SIG-M5 treated with dmso at 0.1 percent for 504 hours (cell line): ENCODE measurements around the gene TFEB.
A peak's percentile ranks its signal among the peaks of the same experiment; 100 is the strongest.

Experiments used
- DNase-seq: peaks from one replicate; lab custom pipeline; 2025; ENCODE audit not compliant: unreplicated experiment; lab: John Stamatoyannopoulos, UW

TFEB gene

DNA sequence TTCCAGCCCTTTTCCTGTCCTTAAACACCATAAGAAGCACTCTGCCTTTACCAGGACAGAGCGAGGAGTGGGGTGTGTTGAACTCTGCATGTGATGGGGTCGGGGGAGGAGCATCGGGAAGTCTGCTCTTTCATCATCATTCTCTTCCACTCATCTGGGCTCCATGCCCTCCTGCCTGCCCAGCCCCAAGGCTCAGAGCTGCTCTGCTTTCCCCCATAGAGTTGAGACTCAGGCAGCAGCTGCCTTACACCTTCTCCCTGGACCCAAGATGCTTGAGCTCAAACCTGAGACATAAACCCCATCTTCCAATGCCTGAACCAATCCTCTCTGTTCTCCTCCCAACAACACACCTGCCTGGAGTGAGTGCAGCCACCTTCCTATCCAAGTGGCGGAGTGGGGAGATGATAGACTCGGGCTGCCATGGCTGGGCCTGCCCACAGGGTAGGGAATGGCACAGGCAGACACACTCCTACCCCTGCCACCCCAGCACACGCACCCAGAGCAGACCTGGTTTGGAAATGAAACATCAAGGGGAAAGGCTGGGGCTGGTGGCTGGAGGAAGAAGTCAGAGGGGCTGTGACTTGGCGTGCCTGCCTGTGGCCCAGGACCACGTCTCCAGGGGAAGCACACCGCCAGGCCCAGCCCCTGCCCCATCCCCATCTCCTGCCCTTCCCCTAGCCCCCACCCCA lies 28.4 kb downstream of the TFEB start:
- DNase-seq = peak; percentile 60

DNA sequence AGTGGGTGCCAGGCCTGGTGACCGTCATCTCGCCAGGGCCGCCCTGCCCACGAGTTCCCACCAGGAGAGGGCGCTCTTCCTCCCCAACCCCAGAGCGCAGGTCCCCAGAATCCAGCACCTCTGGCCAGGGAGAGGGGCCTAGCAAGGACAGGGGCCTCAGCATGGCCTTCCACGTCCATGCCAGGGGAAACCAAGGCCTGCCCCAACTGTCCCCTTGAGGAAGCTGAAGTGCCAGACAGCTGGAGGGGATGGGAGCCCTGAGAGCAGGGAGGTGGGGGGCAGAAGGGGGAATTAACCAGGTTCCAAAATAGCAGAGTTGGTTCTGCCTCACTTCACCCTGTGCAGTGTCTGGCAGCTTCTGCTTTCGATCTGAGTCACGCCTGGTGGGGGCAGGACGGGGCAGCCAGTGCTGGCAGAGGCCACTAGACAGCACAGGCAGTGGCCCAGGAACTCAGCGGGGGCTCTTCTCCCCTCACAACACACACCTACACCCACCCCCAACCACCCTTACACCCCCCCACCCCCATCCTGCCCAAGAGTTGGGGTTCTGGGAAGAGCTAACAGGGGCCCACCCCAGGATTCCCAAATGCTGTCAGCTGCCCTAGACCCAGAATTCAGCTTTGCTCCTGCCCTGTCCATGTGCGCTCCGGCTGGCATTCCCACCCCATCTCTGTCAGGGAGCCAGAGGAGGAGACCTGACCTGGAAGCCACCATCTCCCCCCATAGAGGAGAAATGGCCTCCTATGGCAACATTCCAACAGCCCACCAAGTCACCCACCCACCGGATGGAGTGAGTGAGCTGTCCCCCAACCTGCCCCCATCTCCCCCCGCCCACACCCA lies 29.2 kb downstream of the TFEB start:
- peak; percentile 89 for DNase-seq

DNA sequence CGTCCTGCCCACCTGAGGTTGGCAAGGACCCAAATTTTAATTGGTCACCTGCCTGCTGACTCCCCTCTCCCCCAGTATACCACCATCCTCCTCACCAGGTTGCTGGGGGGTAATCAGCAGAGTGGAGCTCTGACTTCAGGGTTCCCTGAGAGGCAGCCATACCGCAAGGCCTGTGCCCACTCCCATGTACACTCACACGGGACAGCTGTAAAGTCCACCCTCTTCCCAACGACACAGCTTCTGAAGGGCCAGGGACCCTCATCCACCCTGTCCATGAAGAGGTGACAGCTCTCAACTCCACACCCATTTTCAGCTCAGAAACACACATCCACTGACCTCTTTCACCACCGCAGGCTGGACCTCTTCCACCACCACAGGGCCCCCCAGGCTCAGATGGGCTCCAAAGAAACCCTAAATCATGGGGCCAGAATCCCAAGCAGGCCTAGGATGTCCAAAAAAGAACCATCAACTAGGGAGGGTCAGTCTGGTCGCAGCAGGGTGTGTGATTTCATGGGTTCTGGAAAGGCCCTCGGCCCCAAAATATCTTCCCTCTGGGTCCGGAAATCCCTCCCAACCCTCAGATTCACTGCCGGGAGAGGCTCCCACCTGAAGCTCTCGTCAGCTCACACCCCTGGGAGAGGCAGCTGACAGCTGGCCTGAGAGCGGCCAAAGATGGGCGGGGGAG lies 30.0 kb downstream of the TFEB start:
- DNase-seq = no peak

DNA sequence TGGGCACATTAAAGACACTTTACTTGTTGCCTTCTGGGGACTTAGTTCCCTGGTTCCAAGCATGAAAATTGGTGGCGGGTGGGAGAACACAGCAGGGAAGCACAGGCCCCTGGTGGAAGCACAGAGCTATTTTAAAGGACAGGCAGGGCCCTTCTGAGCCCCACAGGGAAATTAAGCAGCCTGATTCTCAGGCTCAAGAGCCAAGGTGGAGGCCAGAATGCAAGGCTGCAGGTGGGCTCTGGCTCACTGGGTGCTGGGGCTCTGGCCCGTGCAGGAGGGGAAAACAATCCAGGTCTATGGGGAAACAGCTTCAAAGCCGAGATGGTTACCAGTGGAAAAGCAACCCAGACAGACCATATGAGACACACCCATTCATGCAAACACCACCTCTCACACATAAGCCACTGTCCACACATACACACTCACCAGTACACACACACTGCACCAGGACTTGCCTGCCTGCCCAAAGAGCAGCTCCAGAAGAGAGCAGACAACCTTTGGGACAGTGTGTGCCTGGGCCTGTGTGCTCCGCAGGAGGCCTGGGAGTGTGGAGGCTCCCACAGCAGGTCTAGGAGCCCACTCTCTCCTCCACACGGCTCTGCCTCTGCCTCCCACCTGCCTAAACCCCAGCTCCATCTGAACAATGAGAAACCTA lies 30.6 kb downstream of the TFEB start:
- no peak for DNase-seq

DNA sequence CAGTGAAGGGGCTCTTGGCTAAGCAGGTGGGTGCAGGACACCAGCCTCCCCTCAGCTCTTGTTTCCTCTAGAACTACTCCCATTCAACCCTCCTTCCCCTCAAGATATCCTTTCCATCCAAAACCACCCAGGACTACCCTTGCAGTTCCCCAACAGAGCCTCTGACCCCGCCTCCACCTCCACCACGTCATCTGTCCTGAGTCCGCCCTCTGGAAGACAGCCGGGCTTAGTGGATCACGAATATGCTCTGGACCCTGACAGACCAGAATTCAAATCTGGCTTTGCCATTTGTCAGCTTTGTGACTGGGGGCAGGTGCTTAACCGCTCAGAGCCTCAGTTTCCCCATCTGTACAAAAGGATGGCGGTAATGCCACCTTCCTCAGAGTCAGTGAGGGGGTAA lies 31.4 kb downstream of the TFEB start:
- no peak for DNase-seq

DNA sequence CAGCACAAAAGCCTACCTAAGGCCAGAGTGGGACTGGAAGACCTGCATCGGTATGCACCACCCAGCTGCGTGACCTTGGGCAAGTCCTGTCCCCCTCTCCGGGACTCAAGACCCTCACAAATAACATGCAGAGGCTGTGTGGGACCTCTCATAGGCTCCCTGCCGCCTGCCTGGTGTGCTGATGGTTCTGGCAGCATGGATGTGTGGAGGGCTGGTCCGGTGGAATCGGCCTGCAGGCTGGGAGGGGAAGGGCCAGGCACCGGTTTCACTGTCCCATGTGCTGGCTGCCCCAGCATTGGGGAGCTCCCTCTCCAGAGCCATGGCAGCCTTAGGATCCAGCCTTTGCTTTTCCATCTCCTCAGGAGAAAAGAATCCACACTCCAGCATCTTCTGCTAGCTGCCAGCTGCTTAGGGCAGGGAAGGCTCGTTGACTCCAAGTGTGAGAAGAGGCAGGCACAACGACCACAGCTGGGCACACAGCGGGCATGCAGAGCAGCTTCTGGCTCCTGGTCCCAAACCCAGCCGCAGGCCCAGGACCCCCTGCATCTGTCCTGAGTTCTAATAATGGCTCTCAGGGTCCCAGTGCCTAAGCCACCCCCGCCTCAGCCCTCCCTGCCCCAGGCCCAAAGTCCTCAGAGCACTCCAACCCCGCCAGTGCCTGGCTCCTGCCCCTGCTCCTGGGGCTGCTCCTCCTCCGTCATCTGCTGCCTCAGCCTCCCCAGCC lies 32.5 kb downstream of the TFEB start:
- no peak for DNase-seq

DNA sequence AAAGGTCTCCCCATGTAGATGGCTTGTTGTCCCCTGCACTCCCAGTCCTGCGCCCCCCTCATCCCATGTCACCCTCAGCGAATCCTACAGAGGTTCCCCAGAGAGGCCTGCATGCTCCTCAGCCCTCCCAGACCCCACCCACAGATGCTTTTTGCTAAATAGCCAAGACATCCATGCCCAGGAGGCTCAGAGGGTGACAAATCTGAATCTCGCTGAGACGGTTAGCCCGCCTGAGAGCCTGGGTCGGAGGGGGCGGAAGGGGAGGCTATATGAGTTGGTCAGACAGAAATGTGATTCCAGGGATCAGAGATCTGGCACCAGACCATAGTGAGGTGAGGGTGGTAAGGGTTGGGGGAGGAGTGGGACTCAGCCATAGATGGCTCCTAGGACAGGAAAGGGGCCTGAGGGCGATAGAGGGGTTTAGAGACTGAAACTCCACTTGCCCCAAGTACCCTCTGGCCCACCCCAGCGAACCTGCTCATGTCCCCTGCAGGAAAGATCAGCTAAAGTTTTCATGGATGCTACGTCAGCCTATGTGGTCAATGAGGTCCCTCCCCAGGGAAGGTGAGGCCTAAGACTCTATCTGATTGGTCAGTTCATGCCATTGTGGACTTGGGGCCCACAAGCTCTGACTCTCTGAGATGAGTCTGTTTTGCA lies 33.2 kb downstream of the TFEB start:
- no peak for DNase-seq

DNA sequence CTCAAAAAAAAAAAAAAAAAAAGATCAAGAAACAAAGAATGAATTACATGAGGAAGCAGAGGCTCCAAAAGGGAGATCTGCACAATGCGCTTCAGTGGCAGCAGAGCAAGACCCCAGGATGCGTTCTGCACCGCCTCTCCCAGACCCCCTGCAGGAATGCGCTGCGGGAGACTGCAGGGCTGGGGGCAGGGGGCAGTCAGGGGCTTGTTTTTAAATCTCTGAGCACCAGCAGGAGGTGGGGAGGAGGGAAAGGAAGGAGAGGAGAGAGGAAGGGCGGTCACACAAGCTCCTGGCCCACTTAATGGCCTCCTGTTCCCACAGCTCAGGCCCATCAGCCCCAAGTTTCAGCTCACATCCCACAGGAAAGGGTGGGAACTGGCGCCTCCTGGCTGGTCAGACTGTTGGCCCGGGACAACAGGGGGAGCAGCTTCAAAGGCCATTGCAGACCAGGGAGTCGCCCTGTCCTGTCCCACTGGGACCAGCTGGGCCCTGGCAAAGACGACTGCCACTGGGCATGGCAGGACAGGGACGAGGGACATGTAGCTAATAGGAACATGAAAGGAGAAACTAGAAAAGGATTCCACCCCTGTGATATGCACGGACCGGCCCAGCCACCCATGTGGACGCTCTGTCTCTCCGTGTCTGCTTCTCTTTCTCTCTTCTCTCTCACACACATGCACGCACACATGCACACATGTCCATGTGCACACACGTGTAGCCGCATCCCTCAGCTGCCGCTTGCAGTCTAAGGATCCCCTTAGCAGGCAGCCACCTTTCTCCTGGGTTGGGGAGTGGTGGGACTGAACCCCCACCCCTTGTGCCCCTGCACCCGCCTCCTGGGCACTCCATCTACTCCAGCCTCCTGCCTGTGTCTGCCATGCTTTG lies 34.7 kb downstream of the TFEB start:
- DNase-seq = no peak

DNA sequence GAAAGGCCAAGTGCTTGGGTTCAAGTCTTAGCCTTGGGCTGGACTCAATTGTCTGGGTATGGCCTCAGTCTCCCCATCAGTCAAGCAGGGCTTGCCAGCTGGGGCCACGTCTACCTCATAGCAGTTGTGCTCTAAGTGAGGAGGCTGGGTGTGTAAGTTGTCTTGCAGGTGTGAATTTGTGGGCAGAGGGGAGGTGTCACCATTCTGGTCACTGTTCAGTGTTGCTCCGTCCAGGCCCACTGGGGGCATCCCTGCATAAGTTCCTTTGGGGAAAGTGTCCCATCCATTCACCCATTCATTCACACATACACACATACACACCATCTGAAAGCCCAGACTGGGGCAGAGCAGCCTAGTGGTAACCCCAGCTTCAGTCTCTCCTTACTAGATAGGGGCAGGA lies 36.3 kb downstream of the TFEB start:
- DNase-seq = no peak

DNA sequence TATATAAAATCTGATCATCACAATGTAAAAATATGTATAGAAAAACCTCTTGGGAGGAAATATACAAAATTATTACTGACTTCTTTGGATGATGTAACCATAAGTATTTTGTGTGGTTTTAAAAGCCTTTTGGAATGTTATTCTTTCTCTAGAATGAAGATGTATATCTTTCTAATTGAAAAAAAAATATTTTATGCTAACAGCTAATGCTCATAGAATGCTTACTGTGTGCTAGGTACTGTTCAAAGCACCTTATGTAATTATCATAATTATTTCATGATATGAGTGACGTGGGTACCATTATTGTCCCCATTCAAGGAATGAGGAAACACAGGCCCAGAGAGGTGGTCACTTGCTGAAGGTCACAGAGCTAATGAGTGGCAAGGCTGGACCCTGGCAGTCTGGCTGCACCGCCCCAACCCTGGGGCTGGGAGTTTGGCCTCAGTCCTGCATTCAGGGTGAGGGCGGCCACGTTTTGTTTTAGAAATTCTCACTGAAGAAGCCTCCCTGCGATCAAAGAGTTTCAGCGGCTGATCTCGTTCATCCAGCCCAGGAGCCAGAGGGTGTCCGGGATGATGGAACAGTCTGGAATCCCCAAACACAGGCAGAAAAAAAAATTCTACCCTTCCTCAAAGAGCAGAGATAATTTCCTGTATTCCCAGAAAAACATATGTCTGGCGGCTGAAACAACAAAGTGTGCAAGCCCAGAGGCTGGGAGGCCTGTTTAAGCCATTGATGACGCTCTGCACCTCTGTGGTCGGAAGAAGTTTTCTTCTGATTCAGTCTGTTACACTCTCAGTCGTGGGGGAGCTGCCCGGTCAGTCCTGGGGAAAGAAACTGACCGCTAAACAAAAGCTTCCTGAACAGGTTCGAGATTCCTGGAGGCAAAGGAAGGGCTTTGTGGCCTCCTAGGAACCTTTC lies 37.3 kb downstream of the TFEB start:
- no peak for DNase-seq

DNA sequence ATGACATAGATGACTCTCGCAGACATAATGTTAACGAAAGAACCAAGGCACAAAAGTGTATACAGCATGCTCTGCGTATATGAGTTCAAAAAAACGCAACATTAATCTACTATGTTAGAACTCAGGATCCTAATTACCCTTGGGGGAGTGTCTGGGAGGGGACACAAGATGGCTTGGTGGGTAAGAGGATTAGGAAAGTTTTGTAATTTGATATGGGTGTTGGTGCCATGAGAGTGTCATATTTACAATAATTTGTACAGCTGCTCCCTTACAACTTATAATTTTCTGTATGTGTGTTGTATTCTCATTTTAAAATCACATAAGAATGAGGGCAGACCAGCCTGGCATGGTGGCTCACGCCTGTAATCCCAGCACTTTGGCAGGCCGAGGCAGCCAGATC lies 38.6 kb downstream of the TFEB start:
- DNase-seq = no peak

DNA sequence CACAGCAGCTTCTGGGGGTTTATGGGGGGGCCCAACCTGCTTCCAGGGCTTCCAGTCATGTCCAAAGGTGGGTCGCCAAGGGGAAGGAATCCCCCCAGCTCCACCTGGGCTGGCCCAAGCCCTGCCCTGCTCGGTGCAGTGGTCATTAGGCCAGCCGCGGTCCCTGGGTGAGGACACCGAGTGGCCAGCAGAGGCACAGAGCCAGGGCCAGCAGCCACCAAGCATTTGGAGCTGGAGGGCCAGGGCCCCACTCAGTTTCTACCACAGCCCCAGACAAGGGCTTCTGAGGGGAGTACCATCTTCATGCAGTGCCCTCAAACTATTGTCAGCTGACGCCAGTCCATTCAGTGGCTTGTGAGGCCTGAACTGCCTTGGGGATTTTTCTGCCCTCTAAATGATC lies 39.6 kb downstream of the TFEB start:
- DNase-seq = no peak

DNA sequence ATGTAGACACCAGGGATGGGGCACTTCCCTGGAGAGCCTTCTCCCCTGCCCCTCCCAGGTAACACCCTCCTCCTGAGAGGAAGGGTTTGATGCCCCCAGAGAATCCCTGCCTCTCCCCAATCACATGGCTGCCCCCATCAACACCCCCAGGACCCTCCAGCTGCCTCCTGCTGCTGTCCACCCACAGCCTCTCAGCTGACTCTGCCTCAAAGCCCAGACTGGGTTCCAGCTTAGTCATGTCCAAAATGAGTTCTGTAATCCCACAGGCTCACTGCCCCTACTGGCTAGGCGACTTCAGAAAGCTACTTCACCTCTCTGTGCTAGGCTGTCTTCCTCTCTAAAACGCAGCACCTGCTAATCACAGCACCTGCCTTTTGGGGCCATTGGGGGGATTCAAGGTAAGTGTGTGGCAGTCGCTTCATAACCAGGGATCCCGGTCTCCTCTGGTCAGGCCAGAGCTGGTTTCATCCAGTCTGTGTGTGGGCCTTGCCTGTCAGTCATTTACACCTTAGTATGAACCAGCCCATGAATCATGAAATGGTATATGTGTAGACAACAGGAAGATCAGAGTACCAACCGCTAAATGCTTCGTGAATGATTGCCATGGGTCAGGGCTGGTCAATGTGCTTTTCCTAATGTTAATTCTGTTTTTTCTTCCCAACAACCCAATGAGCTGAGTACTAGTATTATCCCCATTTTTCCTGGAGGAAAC lies 40.4 kb downstream of the TFEB start:
- no peak for DNase-seq

DNA sequence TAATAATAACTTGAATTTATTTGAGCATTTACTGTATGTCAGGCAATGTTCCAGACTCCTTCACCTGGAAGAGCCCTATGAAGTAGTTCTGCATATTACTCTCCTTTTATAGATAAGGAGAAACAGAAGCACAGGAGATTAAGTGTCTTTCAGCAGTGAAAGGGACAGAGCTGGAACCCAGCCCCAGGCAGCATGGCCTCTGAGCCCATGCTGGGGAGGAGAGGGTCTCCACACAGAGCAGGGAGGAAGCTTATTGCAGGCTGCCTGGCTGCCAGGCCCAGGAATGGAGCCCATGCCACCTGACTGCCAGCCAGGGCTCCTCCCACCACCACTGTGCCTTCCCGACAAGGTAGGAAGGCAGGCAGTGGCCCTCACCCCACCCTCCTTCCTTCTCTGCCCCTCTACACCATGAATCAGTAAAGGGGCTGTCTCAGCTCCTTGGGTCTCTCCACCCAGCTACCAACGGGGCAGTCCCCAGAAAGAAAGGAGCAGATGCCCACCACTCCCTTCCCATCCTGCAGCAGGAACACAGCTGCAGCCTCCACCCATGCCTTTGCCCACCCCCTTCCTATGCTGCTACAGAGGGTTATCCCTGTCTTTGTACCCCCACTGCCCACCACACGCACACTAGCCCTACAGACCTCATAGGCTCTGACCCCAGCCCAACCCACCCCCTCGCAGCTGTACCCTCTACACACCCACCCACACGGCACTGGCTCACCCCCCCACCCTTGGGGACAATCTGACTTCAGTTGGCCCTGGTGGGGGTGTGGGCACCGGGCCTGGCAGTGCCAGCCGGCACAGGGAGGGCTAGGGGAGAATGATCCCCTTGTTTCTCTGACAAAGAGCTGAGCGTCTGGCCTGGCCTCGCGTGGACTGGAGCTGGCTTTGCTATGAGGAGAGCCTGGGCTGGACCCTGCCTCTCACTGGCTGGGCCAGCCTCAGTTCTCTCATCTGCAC lies 41.8 kb downstream of the TFEB start:
- DNase-seq = no peak

DNA sequence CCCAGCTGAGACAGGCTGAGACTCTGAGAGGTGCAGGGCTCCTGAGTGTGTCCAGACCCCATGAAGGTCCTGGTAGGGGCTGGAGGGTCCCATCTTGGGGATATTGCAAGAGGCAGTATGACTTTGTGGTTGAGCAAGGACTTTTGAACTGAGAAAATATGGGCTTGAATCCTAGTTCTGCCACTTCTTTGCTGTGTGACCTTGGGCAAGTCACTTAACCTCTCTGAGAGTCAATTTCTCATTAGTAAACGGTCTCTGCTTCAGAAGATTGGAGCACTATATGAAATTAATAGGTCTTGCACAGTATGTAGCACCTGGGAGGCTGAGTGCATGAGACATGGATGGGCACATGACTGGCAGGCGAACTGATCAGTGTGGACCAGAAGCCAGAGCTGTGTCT lies 42.7 kb downstream of the TFEB start:
- DNase-seq = no peak

DNA sequence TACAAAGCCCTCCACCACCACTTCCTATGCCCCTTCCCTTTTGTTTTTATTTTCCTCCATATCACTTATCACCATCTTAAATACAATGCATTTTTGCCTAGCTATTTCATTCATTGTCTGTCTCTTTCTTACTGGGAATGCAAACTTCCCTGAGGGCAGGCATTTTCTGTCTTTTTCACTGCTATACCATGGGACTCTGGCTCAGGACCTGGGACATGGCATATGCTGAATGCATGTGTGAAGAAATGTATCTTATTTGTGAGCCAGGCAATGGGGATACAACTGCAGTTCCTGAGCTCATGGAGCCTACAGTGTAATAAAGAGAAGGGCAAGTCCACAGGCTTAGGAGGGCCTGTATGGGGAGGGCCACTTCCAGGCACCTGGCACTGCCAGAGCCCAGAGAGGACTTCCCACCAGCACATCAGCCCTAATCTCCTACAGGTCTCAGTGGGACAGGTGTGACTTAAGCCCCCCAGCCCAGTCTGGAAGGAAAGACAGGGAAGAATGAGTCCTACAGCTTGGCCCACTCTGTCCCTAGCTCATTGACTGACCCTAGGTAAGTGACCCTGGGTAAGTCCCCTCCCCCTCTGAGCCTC lies 43.2 kb downstream of the TFEB start:
- no peak for DNase-seq
